Activated gamma-delta T cell (primary cell): Measurements from ENCODE around the gene PLCB4.

ENCODE experiments used
- DNase-seq: peaks from one replicate; lab custom pipeline; 2025; lab: John Stamatoyannopoulos, UW

The PLCB4 gene

GRCh38 chr20:9523636-9524035 is 454.7 kb downstream of the PLCB4 start:
- DNase-seq = no peak
